Measurements from ENCODE around the gene LCN10. TPM values are rescaled to one million over a fixed set of nuclear protein-coding genes. Genes with fewer than 3 reads are reported as not detected.

Gene LCN10
- total RNA-seq, 1 donor from 2014 or later: 2.5 TPM

DNA sequence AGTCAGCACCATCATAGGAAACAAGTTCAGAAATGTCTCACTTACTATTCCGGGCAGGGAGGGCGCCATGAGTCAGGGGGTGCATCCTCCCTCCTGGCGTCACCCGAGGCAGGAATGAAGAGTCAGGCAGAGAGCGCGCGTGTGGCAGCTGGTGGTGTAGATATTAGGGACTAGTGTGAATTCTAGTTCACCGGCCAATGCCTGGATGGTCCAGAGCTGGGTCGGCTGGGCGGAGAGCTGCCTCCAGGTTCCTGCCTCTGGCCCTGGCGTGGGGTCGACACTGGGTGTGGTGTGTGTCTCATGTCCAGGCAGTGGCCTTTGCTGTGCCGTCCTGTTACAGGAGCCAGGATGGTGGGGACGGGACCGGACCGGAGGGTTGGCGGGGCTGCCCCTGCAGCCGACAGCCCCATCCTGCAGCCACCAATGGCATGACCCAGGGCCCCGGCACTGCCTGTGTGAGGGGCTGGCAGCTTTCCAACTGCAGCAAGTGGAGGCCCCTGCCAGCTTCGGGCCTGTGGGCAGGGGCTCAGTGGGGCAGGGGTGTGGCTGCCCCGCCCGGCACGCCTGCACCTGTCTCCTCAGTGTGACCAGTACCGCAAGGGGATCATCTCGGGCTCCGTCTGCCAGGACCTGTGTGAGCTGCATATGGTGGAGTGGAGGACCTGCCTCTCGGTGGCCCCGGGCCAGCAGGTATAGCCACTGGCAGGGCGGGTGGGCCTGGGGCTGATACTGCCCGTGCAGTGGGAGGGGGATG, 21.2 kb downstream of the LCN10 start:
- Histone ChIP-seq H3K36me3 (peaks cover 60% of the 10 kb centered on the region), H3K9me3 (no peaks in the 10 kb centered on the region), H3K27ac (peak overlapping the region; percentile 20), H3K27me3 (ENCODE audit: low read depth) (no peaks in the 10 kb centered on the region), H3K4me1 (peaks cover 74% of the 10 kb centered on the region), H3K4me3 (no peak overlapping the region)
- TF ChIP-seq, protein P1, sequence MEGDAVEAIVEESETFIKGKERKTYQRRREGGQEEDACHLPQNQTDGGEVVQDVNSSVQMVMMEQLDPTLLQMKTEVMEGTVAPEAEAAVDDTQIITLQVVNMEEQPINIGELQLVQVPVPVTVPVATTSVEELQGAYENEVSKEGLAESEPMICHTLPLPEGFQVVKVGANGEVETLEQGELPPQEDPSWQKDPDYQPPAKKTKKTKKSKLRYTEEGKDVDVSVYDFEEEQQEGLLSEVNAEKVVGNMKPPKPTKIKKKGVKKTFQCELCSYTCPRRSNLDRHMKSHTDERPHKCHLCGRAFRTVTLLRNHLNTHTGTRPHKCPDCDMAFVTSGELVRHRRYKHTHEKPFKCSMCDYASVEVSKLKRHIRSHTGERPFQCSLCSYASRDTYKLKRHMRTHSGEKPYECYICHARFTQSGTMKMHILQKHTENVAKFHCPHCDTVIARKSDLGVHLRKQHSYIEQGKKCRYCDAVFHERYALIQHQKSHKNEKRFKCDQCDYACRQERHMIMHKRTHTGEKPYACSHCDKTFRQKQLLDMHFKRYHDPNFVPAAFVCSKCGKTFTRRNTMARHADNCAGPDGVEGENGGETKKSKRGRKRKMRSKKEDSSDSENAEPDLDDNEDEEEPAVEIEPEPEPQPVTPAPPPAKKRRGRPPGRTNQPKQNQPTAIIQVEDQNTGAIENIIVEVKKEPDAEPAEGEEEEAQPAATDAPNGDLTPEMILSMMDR (IDR thresholded peaks at IDR 0.05): no peak
- intact Hi-C loops (cut with DNase I): no loop called here
- ATAC-seq (no peak), DNase-seq (no peak)

DNA sequence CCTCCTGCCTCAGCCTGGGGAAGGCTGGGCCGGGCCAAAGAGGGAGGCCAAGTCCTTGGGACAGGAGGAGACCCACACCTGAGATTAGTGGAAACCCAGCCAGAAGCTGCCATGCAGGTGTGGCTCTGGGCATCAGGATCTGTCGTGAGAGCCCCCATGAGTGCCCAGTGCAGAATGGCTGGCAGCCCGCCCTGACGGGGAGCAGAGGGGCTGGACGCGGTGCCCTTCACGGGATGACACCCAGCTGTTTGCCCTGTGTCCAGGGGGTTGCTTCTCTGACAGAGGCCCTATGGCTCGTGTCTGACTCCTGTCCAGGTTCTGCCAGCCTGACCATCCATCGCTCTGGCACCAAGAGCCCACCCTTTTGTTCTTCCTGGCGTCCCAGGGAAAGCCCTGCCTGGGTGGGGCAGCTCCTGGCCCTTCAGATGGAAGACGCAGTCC, 21.8 kb downstream of the LCN10 start:
- no peaks in the 10 kb centered on the region for H3K27me3 ChIP-seq (ENCODE audit: low read depth)
- intact Hi-C loops (cut with DNase I): no loop called here
- no peaks in the 10 kb centered on the region for H3K9me3 ChIP-seq
- TF ChIP-seq, protein P1 (IDR thresholded peaks at IDR 0.05): no peak
- H3K4me1 ChIP-seq: peaks cover 68% of the 10 kb centered on the region
- H3K27ac ChIP-seq: peak overlapping the region; percentile 20
- no peak for ATAC-seq
- peaks cover 54% of the 10 kb centered on the region for H3K36me3 ChIP-seq
- no peak for DNase-seq
- no peak overlapping the region for H3K4me3 ChIP-seq

DNA sequence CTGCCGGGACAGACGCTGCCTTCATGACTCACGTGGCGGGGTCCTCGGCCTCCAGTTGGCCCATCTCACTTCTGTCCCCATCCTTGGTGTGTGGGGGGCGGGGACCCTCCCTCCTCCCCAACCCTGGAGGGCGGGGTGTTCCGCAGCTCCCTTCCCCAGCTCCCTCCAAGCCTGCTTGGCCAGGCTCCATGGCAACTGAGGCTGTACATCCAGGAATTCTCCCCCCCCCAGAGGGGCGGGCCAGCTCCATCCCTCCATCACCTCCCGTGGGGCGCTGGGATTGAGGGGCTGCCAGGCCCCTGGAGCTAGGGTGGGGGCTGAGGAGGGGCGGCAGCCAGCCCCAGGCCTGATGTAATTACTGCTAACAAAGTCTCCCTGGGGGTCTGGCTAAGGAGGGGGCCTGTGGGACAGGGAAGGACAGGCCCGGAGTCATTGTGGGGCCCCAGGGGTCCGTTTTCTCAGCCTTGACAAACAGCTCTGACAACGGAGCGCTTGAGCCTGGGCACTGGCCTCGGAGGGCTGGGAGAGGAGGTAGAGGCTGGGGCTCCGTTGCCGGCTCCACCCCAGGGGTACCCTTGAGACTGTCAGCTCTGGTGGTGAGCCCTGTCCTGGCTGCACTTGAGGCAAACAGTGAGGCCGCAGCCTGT, 22.4 kb downstream of the LCN10 start:
- Histone ChIP-seq H3K4me3 (no peak overlapping the region), H3K4me1 (peaks cover 65% of the 10 kb centered on the region), H3K9me3 (no peaks in the 10 kb centered on the region), H3K27ac (peak overlapping the region; percentile 20), H3K27me3 (ENCODE audit: low read depth) (no peaks in the 10 kb centered on the region), H3K36me3 (peaks cover 48% of the 10 kb centered on the region)
- TF ChIP-seq, protein P1 (IDR thresholded peaks at IDR 0.05): no peak
- DNase-seq: no peak
- intact Hi-C loops (cut with DNase I): no loop called here
- peak in 1 of 2 donors; percentile 3 for ATAC-seq

DNA sequence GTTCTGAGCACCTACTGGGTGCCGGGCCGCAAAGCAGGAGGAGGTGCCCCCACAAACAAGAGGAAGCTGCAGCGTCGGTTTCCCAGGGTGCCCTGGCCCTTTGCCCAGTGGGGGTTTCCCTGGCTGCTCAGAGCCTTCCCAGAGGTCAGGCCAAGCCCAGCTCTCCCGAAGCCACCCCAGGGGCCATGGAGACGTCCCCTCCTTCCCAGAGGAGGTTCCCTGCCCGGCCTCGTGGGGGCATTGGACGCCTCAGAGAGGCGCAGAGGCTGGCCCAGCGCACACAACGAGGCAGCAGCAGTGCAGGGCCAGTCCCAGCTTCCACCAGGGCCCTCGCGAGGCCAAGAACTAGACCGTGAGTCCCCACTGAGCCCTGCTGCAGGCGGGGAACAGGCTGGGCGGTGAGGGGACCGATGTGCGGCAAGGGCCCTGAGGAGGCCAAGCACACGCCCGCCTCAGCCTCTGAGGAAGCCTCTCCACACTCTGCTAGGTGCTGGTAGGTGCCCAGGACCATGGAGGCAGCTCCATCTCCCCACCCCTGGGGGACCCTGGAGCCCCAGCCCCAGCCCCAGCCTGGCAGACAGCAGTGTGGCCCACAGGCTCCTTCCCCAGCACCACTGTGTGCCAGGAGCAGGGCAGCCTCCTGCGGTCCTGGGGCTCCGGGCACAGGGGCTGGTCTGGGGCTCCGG, 23.4 kb downstream of the LCN10 start:
- peak; percentile 20 to 39 for ATAC-seq

More for the DNA sequence above, 23.4 kb downstream of the LCN10 start:
- Histone ChIP-seq H3K27ac (peak overlapping the region; percentile 36), H3K36me3 (peaks cover 38% of the 10 kb centered on the region), H3K4me1 (peaks cover 65% of the 10 kb centered on the region), H3K9me3 (no peaks in the 10 kb centered on the region), H3K27me3 (ENCODE audit: low read depth) (peaks cover 9% of the 10 kb centered on the region), H3K4me3 (no peak overlapping the region)
- TF ChIP-seq, protein P1 (IDR thresholded peaks at IDR 0.05): peak; percentile 22
- DNase-seq: peak; percentile 67
- intact Hi-C loops (cut with DNase I): no loop called here

Data from lower lobe of right lung (tissue), 2 donors.